NB4 (cell line): Measurements from ENCODE around the gene GNB5.

Experiments used
- DNase-seq: peaks from one replicate; pipeline ENCODE4 v3.0.0; 2010; ENCODE audit warnings: low read depth
- H3K4me3 ChIP-seq: one replicate; pipeline ENCODE4 v1.5.1; 2011; ENCODE audit warnings: mild to moderate bottlenecking, low read depth, low read length, moderate library complexity
- MAX ChIP-seq: IDR thresholded peaks from 2 replicates; pipeline ENCODE4 v1.6.1; 2011; ENCODE audit warnings: low read depth, low read length
- MYC ChIP-seq: IDR thresholded peaks from 2 replicates; pipeline ENCODE4 v1.6.1; 2011; ENCODE audit warnings: low read depth, low read length
- POLR2A ChIP-seq: IDR thresholded peaks from 2 replicates; pipeline ENCODE4 v1.6.1; 2011; ENCODE audit warnings: mild to moderate bottlenecking; ENCODE audit not compliant: insufficient read length; ENCODE audit errors: extremely low read depth
- TF ChIP-seq, protein P1 (sequence below): IDR thresholded peaks from one replicate; pipeline ENCODE4 v1.5.1; 2012; ENCODE audit warnings: low read depth, low read length

Gene GNB5

DNA sequence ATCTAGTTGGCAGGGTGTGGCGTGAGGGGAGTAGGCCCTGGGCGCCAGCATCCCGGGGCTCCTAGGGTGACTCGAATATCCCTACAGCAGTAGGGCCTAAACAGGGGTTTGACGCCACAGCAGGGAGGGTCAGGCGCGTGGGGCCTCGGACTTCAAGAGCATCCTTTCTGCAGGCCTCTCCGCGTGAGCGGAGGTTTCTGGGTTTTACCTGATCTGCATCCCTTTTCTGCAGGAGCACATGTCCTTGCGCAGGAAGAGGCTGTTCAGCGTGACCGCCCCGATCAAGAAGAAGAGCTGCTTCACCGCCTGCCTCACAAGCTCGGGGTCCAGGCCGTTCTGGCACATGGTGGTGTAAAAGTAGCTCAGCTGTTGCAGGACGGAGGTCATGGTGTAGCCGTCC lies 13.5 kb upstream of the GNB5 start:
- DNase-seq, result no peak
- TF ChIP-seq MYC, result no peak
- no peak for TF ChIP-seq MAX
- TF ChIP-seq POLR2A, result no peak
- H3K4me3 ChIP-seq, result no peak overlapping the region

GRCh38 chr15:52200831-52201365 lies 9.7 kb upstream of the GNB5 start:
- DNase-seq, result no peak
- TF ChIP-seq MYC (no peak), MAX (no peak), POLR2A (no peak)
- TF ChIP-seq, protein P1, sequence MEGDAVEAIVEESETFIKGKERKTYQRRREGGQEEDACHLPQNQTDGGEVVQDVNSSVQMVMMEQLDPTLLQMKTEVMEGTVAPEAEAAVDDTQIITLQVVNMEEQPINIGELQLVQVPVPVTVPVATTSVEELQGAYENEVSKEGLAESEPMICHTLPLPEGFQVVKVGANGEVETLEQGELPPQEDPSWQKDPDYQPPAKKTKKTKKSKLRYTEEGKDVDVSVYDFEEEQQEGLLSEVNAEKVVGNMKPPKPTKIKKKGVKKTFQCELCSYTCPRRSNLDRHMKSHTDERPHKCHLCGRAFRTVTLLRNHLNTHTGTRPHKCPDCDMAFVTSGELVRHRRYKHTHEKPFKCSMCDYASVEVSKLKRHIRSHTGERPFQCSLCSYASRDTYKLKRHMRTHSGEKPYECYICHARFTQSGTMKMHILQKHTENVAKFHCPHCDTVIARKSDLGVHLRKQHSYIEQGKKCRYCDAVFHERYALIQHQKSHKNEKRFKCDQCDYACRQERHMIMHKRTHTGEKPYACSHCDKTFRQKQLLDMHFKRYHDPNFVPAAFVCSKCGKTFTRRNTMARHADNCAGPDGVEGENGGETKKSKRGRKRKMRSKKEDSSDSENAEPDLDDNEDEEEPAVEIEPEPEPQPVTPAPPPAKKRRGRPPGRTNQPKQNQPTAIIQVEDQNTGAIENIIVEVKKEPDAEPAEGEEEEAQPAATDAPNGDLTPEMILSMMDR, result no peak
- H3K4me3 ChIP-seq, result no peak overlapping the region

GRCh38 chr15:52199271-52199670 lies 8.1 kb upstream of the GNB5 start:
- no peak overlapping the region for H3K4me3 ChIP-seq
- DNase-seq, result no peak
- no peak for TF ChIP-seq MYC
- TF ChIP-seq MAX, result no peak
- TF ChIP-seq, protein P1, result no peak
- TF ChIP-seq POLR2A, result no peak

DNA sequence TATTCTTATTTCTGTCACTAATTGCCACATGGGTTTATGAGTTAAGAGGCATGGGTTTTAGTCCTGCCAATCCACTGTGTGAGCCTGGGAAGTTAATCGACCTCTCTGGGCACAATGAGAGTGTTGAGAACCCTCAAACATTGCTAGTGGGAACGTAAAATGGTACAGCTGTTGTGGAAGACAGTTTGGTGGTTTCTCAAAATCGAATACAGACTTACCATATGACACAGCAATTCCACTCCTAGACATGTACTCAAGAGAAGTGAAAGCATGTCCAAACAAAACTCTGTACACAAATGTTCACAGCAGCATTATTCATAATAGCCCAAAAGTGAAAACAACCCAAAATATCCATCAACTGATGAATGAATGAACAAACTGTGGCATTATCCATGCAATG lies 5.7 kb upstream of the GNB5 start:
- H3K4me3 ChIP-seq, result no peak overlapping the region
- no peak for DNase-seq
- TF ChIP-seq MAX, result no peak

GRCh38 chr15:52193791-52194190 lies 2.6 kb upstream of the GNB5 start:
- H3K4me3 ChIP-seq, result no peak overlapping the region
- DNase-seq, result no peak
- TF ChIP-seq POLR2A (no peak), MAX (no peak), MYC (no peak)
- TF ChIP-seq, protein P1, result no peak

GRCh38 chr15:52193321-52193720 lies 2.1 kb upstream of the GNB5 start:
- no peak for TF ChIP-seq MYC
- no peak for TF ChIP-seq MAX
- no peak for TF ChIP-seq POLR2A
- TF ChIP-seq, protein P1, result no peak
- DNase-seq, result no peak
- no peak overlapping the region for H3K4me3 ChIP-seq
